T follicular helper cell (primary cell): Measurements from ENCODE around the gene BAHCC1.

Source experiments
- DNase-seq: peaks from one replicate; pipeline ENCODE4 v3.0.0-alpha.2; 2020; ENCODE audit warnings: low read depth

BAHCC1 gene

GRCh38 chr17:81514739-81515529 is 119.7 kb downstream of the BAHCC1 start:
- peak; percentile 43 for DNase-seq

- DNase-seq, result no peak
These were observed 120.3 kb downstream of the BAHCC1 start for GRCh38 chr17:81515530-81516041.
